IMR-90 (cell line): ENCODE data around the gene MYO1A.

Experiments
- BHLHE40 ChIP-seq: fragments of 150-350 bp; IDR thresholded peaks from 2 replicates; pipeline ENCODE4 v1.6.1; 2016; ENCODE audit warnings: mild to moderate bottlenecking, low read depth, low read length
- CEBPB ChIP-seq: IDR thresholded peaks from 2 replicates; pipeline ENCODE4 v1.6.1; 2012; ENCODE audit warnings: low read depth, low read length, improper control_type of control experiment
- FOS ChIP-seq: fragments of 150-350 bp; IDR thresholded peaks from 2 replicates; pipeline ENCODE4 v1.6.1; 2016; ENCODE audit warnings: low read depth, low read length
- MAZ ChIP-seq: IDR thresholded peaks from 2 replicates; pipeline ENCODE4 v1.6.1; 2012; ENCODE audit warnings: low read depth, mild to moderate bottlenecking, low read length, improper control_type of control experiment, moderate library complexity, borderline replicate concordance
- NFE2L2 ChIP-seq: fragments of 150-350 bp; IDR thresholded peaks from 2 replicates; pipeline ENCODE4 v1.6.1; 2016; ENCODE audit warnings: low read depth, mild to moderate bottlenecking, low read length
- POLR2A ChIP-seq: IDR thresholded peaks from 2 replicates; pipeline ENCODE4 v1.6.1; 2012; ENCODE audit warnings: mild to moderate bottlenecking, low read depth, low read length
- RAD21 ChIP-seq: IDR thresholded peaks from 2 replicates; pipeline ENCODE4 v1.6.1; 2012; ENCODE audit warnings: low read length, improper control_type of control experiment
- RCOR1 ChIP-seq: IDR thresholded peaks from 2 replicates; pipeline ENCODE4 v1.6.1; 2012; ENCODE audit warnings: mild to moderate bottlenecking, low read length, improper control_type of control experiment; ENCODE audit not compliant: insufficient replicate concordance
- RFX5 ChIP-seq: IDR thresholded peaks from 2 replicates; pipeline ENCODE4 v1.8.0; 2012; ENCODE audit warnings: low read depth, mild to moderate bottlenecking, low read length, moderate library complexity
- SMC3 ChIP-seq: fragments of 150-350 bp; IDR thresholded peaks from 2 replicates; pipeline ENCODE4 v1.6.1; 2016; ENCODE audit warnings: low read depth, mild to moderate bottlenecking, antibody characterized with exemption, low read length, moderate library complexity
- TF ChIP-seq, protein P1 (sequence below): conservative IDR thresholded peaks from 2 replicates; pipeline ENCODE4 v1.5.1; 2012; ENCODE audit warnings: mild to moderate bottlenecking, low read depth, low read length, improper control_type of control experiment
- TF ChIP-seq, protein P2 (sequence below): fragments of 150-350 bp; IDR thresholded peaks from 2 replicates; pipeline ENCODE4 v1.6.1; 2016; ENCODE audit warnings: low read depth, mild to moderate bottlenecking, low read length, moderate library complexity, borderline replicate concordance
- TF ChIP-seq, protein P3 (sequence below): fragments of 150-350 bp; IDR thresholded peaks from 2 replicates; pipeline ENCODE4 v1.6.1; 2017; ENCODE audit warnings: mild to moderate bottlenecking, antibody characterized with exemption, low read length, low read depth

DNA sequence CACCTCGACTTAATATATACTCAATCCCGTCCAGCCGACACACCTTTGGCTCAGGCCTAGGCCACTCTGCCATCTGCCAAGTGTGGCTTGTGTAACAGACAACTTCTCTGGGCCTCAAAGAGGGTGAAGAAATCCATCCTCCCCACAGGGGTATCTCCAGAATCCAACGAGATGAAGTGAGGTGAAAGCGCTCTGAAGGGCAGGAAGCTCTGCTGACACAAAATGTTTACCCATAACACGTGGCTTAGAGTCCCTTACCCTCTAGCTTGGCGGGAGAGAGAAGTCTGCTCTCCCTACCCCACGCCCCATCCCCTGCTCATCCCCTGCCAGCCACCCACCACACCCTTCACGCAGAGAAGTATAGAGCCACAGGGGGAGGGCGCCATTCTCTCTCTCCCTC lies 56.6 kb downstream of the MYO1A start:
- TF ChIP-seq, protein P1, sequence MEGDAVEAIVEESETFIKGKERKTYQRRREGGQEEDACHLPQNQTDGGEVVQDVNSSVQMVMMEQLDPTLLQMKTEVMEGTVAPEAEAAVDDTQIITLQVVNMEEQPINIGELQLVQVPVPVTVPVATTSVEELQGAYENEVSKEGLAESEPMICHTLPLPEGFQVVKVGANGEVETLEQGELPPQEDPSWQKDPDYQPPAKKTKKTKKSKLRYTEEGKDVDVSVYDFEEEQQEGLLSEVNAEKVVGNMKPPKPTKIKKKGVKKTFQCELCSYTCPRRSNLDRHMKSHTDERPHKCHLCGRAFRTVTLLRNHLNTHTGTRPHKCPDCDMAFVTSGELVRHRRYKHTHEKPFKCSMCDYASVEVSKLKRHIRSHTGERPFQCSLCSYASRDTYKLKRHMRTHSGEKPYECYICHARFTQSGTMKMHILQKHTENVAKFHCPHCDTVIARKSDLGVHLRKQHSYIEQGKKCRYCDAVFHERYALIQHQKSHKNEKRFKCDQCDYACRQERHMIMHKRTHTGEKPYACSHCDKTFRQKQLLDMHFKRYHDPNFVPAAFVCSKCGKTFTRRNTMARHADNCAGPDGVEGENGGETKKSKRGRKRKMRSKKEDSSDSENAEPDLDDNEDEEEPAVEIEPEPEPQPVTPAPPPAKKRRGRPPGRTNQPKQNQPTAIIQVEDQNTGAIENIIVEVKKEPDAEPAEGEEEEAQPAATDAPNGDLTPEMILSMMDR, result no peak
- no peak for TF ChIP-seq POLR2A
- no peak for TF ChIP-seq MAZ
- TF ChIP-seq, protein P2, sequence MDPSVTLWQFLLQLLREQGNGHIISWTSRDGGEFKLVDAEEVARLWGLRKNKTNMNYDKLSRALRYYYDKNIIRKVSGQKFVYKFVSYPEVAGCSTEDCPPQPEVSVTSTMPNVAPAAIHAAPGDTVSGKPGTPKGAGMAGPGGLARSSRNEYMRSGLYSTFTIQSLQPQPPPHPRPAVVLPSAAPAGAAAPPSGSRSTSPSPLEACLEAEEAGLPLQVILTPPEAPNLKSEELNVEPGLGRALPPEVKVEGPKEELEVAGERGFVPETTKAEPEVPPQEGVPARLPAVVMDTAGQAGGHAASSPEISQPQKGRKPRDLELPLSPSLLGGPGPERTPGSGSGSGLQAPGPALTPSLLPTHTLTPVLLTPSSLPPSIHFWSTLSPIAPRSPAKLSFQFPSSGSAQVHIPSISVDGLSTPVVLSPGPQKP, result no peak
- TF ChIP-seq RAD21, result no peak
- no peak for TF ChIP-seq RFX5
- TF ChIP-seq CEBPB, result no peak
- no peak for TF ChIP-seq BHLHE40
- TF ChIP-seq RCOR1, result no peak
- TF ChIP-seq SMC3, result no peak
- TF ChIP-seq, protein P3, sequence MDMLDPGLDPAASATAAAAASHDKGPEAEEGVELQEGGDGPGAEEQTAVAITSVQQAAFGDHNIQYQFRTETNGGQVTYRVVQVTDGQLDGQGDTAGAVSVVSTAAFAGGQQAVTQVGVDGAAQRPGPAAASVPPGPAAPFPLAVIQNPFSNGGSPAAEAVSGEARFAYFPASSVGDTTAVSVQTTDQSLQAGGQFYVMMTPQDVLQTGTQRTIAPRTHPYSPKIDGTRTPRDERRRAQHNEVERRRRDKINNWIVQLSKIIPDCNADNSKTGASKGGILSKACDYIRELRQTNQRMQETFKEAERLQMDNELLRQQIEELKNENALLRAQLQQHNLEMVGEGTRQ, result no peak
- no peak for TF ChIP-seq NFE2L2
- no peak for TF ChIP-seq FOS
